Astrocyte of the cerebellum (primary cell): ENCODE results near the gene DSCAML1.

ENCODE experiments used
- DNase-seq: peaks from one replicate; pipeline ENCODE4 v3.0.0-alpha.2; 2011; ENCODE audit warnings: low read depth
- H3K4me3 ChIP-seq: 2 replicates; pipeline ENCODE4 v1.5.1; 2011; ENCODE audit warnings: mild to moderate bottlenecking, low read depth, low read length, moderate library complexity
- in situ Hi-C: cut with HindIII; loops from 2 replicates; pipeline ENCODE4 v1.10.0; 2017; ENCODE audit warnings: low sequenced_read_pairs
- TF ChIP-seq, protein P1 (sequence below): IDR thresholded peaks from 2 replicates; pipeline ENCODE4 v1.5.1; 2012; ENCODE audit warnings: low read length, low read depth, moderate library complexity, mild to moderate bottlenecking; ENCODE audit errors: missing control alignments

The DSCAML1 gene

DNA sequence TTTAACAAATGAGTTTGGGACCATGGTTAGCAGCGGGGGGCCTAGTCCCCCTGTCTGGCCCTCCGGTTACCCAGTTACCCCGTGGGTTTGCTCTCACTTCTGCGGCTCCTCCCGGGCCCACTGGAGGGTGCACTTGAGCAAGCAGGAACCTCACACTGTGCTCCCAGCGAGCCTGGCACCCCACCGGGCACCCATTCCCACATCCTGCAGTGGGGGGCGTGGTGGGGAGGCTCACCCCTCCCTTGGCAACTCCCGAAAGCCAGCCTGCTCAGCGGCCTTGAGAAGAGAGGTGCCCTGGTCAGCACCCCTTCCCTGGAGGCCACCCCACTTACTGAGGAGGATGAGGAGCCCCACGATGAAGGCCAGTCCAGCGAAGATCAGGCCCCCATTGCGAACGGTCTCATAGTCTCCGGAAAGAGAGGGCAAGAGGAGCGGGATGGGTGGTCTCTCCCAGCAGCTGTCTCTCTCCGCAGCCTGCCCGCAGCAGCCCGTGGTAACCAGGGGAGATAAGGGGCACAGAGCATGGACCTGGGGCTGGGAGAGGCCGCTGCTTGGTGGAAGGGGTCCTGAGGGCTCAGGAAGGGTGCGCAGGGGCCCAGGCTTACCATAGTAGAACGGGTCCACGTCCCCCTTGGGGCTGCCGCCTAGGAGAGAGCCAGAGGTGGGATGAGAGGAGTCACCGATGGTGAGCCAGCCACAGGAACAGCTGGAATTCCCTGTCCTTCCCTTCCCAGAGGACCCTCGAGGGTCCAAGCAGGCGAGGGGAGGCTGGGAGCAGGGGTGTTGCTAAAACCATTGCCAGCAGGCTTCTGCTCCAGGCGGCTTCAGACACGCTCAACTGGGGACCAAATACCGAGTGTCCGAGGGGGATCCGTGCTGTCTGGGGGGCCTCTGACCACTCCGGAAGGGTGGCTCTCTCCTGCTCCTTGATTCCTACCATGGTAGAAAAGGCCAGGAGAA, 25.3 kb upstream of the DSCAML1 start:
- TF ChIP-seq, protein P1, sequence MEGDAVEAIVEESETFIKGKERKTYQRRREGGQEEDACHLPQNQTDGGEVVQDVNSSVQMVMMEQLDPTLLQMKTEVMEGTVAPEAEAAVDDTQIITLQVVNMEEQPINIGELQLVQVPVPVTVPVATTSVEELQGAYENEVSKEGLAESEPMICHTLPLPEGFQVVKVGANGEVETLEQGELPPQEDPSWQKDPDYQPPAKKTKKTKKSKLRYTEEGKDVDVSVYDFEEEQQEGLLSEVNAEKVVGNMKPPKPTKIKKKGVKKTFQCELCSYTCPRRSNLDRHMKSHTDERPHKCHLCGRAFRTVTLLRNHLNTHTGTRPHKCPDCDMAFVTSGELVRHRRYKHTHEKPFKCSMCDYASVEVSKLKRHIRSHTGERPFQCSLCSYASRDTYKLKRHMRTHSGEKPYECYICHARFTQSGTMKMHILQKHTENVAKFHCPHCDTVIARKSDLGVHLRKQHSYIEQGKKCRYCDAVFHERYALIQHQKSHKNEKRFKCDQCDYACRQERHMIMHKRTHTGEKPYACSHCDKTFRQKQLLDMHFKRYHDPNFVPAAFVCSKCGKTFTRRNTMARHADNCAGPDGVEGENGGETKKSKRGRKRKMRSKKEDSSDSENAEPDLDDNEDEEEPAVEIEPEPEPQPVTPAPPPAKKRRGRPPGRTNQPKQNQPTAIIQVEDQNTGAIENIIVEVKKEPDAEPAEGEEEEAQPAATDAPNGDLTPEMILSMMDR, result peak; percentile 66
- no peak for DNase-seq
- H3K4me3 ChIP-seq, result no peak overlapping the region
- in situ Hi-C loops, result loop anchor here (25.0 kb wide), 1 partner anchor 115 kb away; the partner anchor contains the start of gene TMPRSS13

DNA sequence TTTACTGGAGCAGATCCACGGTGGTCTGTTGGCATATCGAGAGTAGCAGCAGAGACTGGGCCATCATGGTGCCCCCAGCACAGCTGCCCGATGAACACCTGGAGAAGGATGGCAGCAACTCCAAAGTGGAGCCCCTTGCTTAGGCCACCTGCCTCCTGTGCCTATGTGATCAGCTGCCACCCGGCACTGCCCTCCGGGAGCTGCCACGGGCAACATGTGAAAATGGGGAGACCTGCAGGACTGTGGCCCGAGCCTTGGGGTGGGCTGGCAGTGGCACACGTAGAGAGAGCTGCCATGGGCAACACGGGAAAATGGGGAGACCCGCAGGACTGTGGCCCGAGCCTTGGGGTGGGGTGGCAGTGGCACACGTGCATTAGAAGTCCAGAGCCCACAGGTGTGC, 24.4 kb upstream of the DSCAML1 start:
- in situ Hi-C loops, result loop anchor here (25.0 kb wide), 1 partner anchor 116 kb away; the partner anchor contains the start of gene TMPRSS13
- no peak for DNase-seq
- TF ChIP-seq, protein P1, result no peak
- no peak overlapping the region for H3K4me3 ChIP-seq

DNA sequence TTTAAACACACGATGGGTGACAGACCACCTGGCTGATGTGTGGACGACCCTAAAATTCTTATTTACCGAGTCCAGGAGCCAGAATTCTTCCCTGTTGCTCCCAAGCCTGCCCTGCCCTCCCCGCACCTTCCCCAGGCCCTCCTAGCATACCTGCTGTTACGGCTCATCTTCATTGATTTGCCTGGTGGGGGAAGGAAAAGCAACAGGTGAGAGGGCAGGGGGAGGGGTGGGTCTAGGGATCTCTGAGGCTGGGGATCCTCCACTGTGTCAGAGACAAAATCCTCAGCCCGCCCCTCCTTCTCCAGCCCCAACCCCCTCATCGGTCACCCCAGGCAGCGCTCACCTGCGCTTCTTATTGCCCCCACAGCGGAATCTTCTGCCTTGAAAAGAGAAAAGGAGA, 23.5 kb upstream of the DSCAML1 start:
- DNase-seq, result no peak
- H3K4me3 ChIP-seq, result no peak overlapping the region
- in situ Hi-C loops, result loop anchor here (25.0 kb wide), 1 partner anchor 117 kb away; the partner anchor contains the start of gene TMPRSS13
- TF ChIP-seq, protein P1, result no peak

DNA sequence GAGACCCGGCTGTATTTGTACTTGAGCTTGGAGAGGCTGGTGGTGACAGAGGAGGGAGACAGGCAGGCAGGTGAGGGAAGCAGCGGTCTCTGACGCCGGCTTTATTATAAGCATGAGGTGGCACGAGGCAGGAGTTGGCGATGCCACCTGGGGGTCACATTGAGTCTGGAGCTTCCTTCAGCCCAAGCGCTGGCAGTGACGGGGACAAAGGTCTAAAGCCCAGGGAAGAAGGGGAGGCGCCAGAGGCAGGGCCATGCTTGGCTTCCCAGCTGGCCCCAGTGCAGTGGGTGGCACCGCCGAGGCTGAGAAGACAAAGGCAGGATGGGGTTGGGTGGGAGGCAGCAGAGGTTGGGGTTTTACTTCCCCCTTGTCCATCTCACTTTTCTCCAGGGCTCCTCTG, 23.1 kb upstream of the DSCAML1 start:
- in situ Hi-C loops, result loop anchor here (25.0 kb wide), 1 partner anchor 117 kb away; the partner anchor contains the start of gene TMPRSS13

DNA sequence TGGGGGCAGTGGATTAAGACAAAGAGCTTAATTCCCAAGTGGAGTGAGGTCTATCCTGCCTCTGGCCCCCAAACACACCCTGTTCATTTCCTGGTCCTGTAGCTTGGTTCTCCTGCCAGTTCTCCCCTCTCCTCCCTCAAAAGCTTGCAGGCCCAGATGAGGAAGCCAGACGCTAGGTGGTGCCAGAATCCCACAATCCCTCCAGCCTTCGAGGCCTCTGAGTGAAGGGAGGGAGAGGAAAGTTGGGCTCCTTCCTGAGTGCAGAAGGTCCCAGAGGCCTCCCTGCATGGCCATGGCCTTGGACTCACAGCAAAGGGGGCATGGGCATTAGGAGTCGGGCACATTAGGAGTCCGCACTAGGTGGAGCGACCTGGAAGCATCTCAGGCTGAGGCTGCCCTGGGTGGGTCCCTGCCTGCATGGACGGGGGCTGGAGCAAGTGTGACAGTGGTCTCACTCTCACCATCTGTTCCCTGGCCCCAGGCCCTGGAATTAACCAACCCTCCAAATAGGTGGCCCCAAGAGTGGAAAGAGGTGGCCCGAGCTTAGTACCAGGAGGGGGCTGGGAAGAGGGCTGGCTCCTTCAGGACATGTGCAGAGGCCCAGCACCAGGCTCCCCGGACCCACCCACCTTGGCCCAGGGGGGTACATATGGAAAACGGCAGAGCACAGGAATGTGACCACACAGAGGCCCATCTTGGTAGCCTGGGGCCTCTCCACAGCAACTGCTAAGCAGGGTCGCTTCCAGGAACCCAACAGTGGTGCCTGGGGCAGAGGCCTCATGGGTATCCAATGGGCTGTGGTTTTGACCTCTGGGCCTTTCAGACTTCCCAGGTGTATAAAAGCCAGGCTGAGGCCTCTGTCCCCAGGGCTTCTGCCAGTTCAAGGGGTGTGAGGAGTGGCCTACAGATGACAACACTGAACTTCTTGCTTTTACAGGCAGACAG, 22.4 kb upstream of the DSCAML1 start:
- DNase-seq, result peak; percentile 59
- H3K4me3 ChIP-seq, result no peak overlapping the region
- TF ChIP-seq, protein P1, result peak; percentile 88
- in situ Hi-C loops, result loop anchor here (25.0 kb wide), 1 partner anchor 118 kb away; the partner anchor contains the start of gene TMPRSS13

More for the DNA sequence above, 23.1 kb upstream of the DSCAML1 start:
- no peak for DNase-seq
- no peak overlapping the region for H3K4me3 ChIP-seq
- TF ChIP-seq, protein P1, result no peak
